Kidney glomerular epithelial cell (primary cell): ENCODE results near the gene SLC39A11.
A peak's percentile ranks its signal among the peaks of the same experiment; 100 is the strongest.
"Not testable (repeated sequence)": the region's sequence is repeated elsewhere in the genome, so short reads cannot be mapped to it uniquely, and the experiment has no call there.

Experiments used
- DNase-seq: peaks from one replicate; lab custom pipeline; 2025; lab: John Stamatoyannopoulos, UW

Gene SLC39A11

DNA sequence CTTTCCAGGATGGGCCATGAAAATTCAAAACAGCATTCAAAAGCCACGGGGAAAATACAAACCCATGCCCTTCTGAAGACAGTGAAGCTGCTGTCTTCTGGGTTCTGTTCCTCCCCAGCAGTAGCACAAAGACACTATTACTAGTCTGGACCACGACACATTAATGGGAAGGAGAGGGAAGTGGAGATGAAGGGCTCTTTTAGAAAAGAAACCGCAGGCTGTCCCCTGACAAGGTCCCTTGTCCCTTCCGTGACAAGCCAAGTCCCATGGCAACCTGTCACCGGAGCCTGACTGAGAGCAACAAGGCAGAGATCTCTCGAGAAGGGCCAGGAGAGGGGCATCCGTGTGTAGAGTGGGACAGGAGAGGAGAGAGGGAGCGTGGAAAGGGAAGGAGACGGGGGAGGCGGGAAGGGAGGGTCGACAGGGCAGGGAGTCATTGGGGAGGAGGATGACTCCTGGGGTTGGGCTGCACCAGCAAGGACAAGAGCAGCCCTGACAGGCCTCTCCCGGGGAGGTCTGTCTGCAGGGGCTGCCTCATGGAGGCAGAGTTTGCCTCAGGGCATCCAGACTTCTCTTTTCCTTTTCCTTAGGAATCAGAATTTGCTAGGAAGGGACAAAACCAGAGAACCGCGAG is 436.2 kb downstream of the SLC39A11 start:
- no peak for DNase-seq

DNA sequence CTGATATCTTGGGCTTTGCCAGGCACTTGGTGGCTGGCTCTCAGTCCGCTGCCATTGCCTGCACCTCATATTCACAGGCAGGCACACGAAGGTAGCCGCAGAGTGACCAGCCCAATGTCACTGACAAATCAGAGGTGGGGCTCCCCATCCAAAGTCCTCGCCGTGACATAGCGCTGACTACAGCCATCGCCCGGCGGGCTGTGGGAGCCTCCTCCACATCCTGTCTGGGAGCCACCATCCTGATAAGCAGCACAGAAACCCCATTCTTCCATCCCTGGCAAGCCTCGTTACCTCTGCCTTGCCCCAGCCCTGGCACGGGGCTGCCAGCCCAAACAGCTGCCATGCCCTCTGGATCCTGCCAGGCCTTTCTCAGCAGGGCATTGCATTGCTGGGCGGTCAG is 437.8 kb downstream of the SLC39A11 start:
- no peak for DNase-seq

DNA sequence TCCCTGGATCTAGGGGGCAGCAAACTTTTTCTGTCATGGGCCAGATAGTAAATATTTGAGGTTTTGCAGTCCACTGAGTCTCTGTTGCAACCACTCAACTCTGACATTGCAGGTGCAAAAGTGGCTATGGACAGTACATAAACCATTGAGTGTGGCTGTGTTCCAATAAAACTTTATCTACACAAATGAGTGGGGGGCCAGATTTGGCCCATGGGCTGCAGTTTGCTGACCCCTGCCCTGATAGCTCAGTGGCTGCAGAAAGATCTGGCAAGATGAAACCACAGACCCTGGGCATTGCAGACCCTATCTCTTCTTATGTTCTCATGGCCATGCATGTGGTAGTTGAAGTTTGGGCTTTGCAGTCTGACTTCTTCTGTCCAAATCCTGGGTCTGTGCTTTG is 440.5 kb downstream of the SLC39A11 start:
- DNase-seq = no peak

DNA sequence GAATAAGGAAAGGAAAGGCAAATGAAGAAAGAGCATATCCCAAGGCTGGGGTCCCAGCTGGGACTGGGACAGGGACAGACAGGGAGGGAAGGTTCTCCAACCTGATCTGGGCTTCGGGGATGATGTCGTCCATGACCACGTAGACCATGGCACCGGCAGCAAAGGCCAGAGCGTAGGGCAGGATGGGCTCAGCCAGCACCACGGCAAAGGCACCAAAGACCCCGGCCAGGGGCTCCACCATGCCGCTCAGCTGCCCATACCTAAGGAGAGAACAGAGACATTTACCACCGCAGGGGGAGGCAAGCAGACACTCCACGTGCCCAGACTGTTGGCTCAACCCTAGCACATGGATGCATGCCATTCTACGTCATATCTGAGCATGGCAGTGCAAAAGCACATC is 443.8 kb downstream of the SLC39A11 start:
- DNase-seq = no peak

DNA sequence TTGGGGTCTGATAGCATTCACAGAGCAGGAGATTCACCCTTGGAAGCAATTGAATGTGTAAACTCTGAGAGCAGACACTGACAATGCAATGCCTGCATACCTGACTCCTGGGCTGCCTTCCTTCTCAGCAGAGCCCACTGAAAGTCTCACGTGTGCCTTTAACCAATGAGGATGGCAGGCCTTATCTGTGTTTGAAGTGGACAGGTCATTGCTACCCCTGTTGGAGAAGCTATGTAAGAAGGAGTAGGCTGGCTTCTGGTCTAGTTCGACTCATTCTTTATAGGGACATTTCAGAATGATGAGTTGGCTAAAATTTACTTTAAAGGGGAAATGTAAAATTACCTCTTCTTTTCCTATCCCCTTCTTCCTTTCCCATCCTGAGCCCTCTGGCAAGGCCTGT is 446.3 kb downstream of the SLC39A11 start:
- no peak for DNase-seq

DNA sequence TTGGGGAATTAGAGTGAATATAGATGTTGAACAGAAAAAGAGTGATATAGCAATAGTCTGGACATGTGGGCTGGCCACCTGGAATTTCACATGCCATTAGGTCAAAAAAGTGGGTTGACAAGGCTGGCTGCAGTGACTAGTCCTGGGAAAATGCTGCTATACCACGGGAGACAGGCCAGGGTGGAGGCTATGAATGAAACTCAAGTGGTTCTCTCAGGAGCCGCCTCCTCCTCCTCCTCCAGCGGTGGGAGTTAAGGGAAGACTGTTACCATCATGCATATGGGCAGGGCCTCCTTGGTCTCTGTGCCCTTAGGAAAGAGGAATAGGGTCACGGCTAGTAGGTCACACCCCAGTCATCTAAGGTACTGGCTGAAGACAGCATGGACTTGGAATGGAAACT is 448.0 kb downstream of the SLC39A11 start:
- no peak for DNase-seq

DNA sequence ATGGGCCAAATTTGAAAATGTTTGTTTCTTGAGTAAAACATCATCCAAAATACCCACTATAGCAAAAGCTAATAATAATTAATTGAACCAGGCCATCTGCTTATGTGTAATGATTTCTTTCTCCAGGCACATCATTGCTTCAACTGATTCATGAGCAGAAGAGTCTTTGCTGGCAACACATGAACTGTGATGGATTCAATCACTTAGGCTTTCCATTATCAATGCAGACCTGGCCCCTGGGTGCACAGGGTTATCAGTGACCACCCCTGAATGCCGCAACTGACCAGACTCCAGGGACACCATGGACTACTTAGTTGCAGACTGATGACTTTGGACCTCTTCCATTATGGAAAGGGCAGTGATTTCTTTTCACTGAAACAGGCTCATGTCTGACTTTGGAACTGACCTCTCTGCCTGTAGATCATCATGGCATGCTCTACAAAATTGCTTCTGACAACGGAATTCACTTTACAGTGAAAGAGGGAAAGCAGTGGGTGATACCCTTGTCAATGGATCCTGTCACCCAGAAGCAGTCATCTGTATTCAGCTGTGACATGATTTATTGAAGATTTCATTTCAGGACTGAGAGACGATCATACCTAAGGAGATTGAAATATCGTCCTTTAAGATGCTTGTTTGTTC is 448.8 kb downstream of the SLC39A11 start:
- DNase-seq = no peak

DNA sequence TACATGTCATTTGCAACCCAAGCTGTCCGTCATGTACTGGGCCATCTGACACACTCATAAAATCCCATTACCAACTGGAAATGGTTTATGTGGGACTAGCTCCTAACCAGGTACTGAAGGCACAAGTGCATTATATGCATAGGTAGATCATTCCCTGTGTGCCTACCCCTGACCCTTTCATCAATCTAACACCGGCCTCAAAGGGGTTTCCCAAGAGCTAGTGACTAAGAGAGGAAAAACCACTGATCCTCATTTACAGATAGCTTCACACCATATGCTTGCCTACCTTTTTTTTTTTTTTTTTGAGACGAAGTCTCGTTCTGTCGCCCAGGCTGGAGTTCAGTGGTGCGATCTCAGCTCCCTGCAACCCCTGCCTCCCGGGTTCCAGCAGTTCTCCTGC is 449.8 kb downstream of the SLC39A11 start:
- DNase-seq = no peak

DNA sequence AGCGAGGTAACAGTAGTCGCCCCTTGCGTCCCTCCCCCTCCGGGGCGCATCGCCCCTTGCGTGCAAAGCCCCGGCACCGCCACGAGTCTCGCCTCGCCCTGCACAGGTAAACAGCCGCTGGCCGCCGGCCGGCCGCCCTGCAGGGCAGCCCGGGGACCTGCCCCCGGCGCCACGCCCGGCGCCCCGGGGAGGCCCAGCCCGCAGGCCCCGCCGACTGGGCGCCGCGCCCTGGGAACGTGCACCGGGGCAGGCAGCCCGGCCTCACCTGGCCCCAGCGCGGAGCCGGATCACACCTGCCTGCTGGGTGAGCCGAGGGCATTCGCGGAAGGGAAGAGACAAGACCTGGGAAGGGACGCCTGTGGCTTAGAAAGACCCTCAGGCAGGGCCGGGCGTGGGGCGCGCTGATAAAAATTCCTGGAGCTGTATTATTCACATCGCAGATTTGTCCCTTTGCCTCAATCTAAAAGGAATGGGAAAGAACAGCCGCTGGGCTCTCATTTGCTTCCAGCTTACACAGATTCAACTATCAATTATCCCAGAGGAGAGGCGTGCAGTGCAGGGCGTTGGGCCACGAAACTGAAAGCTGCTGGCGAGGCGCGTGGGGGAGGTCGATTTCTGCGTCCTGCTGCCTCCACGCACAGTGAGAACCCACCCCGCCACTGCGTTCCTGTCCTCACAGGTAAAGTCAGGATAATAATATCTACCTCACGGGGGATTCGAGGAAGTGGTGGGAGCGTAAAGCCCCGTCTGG is 451.9 kb downstream of the SLC39A11 start:
- no peak for DNase-seq

DNA sequence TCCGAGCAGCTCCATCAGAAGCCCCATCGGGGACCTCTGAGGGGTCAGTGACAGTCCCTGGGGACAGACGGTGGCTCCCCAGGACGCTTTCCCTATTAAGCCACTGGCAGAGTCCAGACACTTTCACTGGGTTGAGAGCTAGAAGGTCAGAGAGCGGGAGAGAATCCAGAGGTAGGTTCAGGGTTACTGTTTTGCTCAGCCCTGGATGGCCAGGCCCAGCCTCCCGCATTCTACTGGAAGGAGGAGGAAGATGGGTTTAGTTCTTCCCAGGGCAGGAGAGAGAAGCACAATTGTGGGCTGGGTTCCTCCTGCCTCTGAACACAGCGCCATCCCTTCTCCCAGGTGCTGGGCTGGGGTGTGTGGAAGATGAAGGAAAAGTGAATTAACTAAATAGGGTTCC is 452.8 kb downstream of the SLC39A11 start:
- DNase-seq = no peak

DNA sequence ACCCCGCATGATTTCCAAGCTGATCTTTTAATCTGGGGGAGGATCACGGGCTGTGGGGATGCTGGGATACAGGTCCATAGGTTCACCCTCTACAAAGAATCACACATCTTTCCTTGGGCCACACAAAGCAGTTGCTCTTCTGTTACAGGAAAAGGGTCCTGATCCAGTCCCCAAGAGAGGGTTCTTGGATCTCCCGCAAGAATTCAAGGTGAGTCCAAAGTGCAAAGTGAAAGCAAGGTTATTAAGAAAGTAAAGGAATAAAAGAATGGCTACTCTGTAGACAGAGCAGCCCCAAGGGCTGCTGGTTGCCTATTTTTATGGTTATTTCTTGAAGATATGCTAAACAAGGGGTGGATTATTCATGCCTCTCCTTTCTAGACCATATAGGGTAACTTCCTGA is 453.6 kb downstream of the SLC39A11 start:
- not testable (repeated sequence) for DNase-seq

DNA sequence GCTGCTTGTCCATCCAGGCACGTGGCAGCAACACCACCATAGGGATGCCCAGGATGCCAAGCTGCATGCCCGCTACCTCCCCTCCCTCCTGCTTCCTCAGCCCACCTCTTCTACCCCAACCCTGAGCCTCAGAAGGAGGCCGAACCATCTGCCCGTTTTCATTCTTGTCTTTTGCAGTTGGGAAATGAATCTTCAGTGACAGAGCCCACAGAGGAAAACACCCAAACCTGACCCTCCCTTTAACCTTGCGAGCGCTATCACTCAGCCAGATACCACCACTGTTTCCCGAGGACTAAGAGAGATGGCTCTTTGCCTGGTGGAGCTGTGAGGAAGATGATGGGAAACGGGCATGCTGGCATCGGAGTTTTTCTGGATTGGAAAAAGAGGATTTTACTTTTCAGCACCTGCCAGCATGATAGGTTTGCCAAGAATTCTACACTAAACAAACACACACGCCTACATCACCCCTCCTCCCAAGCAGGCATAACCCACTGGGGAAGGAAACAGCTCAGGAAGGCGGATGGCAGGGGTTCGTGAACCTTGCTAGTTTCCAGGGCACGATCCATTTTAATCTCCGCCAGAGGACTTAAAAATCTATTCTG is 457.4 kb downstream of the SLC39A11 start:
- DNase-seq = no peak

DNA sequence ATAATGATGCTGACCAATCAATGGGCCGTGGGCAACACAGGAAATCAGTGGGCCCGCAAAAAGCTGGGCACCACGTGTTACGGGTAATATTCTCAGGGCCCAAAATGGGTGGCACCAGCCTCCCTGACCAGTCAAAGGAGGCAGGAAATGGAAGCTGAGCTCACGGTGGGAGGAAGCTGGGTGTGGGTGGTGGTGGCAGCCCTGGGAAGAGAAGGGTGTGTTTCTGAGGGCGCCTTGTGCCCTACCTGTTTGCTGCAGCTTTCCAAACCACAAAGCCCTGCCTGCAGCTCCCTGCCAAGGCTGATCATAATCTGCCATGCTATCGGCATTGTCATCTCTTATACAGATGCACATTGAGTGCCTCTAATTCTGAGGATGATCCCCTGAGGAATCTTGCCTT is 457.9 kb downstream of the SLC39A11 start:
- no peak for DNase-seq

DNA sequence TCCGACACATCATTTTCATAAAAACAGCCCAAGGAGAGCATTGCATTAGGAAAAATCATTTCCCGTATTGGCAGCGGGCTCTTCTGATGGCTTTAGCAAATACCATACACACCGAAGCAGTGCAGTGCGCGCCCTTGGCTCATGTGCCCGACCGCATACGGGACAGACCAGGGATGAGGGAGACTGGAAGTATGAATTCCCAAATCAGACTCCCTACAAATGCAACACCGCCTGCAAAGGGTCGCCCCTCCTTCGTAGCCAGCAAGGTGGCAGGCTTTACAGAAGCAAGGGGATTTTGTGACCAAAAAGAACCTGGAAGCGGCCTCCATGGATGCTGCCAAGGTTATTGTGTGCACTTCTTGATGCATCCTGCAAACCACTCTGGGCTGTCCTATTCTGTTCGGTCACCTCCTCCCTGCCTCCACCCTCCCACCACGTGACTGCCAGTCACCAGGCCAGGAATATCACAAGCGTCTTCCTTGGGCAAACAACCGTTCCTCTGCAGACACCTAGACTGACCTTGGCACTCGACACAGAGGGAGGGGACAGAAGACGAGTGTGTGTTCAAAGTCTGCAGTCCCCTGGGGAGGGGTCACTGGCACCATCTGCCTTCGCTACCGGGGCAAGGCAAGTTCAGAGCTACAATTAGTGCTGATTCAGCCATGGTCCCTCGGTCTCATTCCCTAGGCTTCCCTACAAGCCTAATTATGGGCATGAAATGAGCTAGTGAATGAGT is 460.4 kb downstream of the SLC39A11 start:
- DNase-seq = no peak

DNA sequence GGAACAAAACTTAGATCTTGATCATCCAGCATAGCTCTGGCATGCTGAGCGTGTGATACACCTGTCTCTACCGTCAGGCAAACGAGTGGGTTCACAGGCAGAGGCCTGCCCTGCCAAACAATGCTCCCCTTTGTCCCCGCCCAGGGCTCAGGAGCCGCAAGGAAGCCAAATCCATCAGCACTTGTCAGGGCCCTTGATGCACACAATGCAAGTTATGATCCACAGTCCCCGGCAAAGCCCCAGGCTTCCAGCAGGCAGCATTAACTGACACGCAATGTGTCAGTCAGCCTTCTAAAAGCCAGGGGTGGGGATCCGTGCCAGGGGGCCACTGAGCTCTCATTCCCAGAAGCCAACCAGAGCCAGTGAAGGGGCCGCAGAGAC is 460.9 kb downstream of the SLC39A11 start:
- DNase-seq = no peak

DNA sequence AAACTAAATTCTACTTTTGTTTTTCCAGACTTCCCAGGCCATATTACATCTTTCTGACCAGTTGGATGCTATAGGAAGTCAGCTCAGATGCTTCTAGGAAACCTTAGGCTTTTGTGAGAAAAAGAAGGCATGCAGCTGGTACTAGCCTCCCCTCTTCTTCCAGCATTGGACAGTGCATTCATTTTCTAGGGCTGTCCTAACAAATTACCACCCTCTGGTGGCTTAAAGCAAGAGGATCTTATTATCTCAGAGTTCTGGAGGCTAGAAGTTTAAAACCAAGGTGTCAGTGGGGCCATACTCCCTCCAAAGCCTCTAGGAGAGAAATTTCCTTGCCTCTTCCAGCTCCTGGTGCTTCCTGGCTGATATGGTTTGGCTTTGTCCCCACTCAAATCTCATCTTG is 467.8 kb downstream of the SLC39A11 start:
- no peak for DNase-seq

DNA sequence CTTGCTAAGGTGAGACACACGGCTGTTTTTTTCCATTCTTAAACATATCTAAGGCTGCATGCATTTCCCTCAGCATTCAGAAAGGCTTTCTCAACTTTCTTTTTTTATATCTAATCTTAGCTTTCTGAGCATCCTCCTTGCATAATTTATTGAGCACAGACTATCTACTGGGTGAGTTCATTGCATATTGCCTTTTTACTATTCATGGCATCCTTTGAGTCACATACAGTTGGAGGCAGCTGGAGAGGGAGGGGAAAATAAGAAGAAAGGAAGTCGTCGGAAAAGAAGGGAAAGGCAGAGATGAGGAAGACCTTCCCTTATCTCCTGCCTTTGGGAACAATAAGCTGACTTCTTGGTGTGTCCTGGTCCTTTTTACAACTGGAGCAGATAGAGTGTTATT is 468.3 kb downstream of the SLC39A11 start:
- DNase-seq = no peak

DNA sequence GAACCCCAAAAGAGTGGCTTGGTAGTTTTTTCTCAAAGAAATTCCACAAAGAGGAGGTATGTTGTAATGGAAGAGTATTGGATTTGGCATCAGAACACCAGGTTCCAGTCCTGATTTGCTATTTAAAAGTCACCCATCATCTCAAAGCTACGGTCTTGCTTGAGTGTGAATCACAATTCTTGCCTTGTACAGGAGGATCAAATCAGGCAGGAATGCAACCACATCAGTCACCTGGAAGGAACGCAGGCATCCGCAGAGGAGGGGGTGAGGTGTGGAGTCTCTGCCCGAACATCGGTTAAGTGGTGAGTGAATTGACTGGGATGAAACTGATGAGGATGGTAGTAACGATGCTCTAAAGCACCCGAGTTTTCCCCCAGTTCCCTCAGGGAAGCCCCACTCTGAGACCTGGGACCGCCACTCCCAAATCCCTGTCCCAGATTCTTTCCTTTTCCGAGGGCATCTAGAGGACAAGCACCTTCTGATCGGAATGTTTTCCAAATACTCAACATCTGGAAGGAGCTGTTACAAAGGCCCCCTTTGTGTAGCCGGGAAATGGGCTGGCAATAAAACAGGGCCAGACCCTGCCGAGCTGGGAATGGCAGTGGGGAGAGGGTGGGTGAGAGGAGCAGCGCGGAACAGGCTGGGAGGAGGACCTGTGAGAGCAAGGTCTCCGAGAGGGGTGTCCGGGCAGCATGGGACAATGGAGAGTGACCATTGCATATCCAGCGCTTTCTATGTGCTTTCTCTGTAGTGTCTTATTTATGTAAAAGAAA is 469.6 kb downstream of the SLC39A11 start:
- DNase-seq = peak; percentile 22

DNA sequence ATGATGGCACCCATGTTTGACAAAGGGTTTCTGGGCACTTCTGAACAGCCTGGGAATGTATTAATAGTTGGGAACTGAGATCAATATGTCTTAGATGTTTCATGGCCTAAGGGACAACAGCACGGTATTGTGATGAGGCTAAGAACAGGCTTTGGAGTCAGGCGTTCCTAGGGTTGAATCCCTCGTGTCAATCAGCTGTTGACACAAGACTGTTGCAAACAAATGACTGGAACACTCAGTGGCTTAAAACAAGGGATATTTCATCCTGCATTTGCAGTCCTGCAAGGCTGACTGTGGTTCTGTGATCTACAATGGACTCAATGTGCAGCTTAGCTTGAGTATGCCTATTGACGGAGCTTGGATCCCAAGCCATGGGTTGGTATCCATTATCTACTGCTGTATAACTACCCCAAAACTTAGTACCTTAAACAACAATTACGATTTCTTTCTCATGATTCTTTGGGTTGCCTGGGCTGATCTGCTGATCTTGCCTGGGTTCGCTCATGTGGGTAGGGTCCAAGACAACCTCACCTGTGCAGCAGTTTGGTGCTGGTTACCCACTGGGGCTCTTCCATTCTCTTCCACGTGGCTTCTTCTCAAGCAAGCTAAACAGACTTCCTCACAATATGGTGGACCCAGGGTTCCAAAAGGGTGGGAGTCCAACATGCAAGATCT is 472.4 kb downstream of the SLC39A11 start:
- no peak for DNase-seq

DNA sequence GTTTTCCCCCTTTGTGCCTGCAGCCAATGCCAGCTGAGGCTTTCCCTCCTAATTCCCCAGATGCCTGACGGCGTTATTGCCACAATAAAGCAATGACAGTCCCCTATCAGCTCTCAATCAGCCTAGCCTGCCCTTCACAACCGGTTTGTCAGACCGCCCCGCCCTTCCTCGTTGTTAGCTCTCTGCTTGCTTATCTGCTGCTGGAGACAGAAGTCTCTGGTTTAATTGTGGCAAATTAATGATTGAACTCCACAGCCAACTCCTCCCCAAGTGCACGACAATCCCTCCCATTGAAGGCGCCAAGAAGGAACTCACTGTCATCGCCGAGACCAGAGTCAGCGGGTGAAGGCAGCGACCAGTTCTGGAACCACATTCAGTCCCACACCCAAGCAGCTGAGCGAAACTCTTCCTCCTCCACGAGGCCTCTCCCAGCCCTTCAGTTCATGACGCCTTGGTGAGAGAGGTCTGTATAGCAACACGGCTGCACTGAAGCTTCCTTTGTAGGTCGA is 474.4 kb downstream of the SLC39A11 start:
- peak; percentile 79 for DNase-seq

DNA sequence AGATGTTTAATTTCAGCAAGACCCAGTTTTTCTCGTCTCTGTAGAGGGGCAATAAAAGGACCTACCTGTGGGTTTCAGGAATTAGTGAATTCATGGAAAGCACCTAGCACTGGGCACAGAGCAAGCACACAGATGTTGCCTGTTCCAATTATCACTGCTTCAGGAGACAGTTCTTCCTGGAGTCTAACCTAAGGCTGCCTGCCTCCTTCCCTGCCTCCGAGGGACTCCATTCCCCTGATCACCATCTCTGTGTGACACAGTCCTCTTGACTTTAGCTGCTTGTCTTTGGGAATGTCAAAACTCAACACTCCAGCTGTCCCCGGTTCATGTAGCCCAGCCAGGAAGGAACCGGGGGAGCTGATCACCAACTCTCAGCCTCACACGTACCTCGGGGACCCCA is 474.9 kb downstream of the SLC39A11 start:
- DNase-seq = no peak
